Inflammatory macrophage treated with lipopolysaccharide for 4 hours (primary cell): ENCODE results near the gene MLLT6.
A peak's percentile ranks its signal among the peaks of the same experiment; 100 is the strongest.
"Not testable (repeated sequence)": the region's sequence is repeated elsewhere in the genome, so short reads cannot be mapped to it uniquely, and the experiment has no call there.

Experiments used
- DNase-seq: peaks from one replicate; pipeline ENCODE4 v3.0.0-alpha.2; 2020

MLLT6 gene

GRCh38 chr17:38709104-38709820 is 4.2 kb downstream of the MLLT6 start:
- DNase-seq: no peak

- no peak for DNase-seq
Measured at GRCh38 chr17:38709864-38710603, 5.0 kb downstream of the MLLT6 start.

- no peak for DNase-seq
Measured at GRCh38 chr17:38710604-38710962, 5.5 kb downstream of the MLLT6 start.

GRCh38 chr17:38710985-38711384 is 5.9 kb downstream of the MLLT6 start:
- no peak for DNase-seq

GRCh38 chr17:38711792-38712571 is 6.9 kb downstream of the MLLT6 start:
- no peak for DNase-seq

- DNase-seq: no peak
Measured at GRCh38 chr17:38712593-38712992, 7.5 kb downstream of the MLLT6 start.

- DNase-seq: no peak
Measured at GRCh38 chr17:38713456-38714075, 8.5 kb downstream of the MLLT6 start.

- DNase-seq: no peak
Measured at GRCh38 chr17:38715216-38715943, 10.3 kb downstream of the MLLT6 start.

- no peak for DNase-seq
Measured at GRCh38 chr17:38716368-38717005, 11.4 kb downstream of the MLLT6 start.

GRCh38 chr17:38717139-38717745 is 12.2 kb downstream of the MLLT6 start:
- DNase-seq: no peak

GRCh38 chr17:38719289-38719942 is 14.3 kb downstream of the MLLT6 start:
- DNase-seq: no peak

GRCh38 chr17:38719943-38720641 is 15.0 kb downstream of the MLLT6 start:
- DNase-seq: no peak

- no peak for DNase-seq
Measured at GRCh38 chr17:38720941-38721340, 15.9 kb downstream of the MLLT6 start.

- no peak for DNase-seq
Measured at GRCh38 chr17:38721802-38722201, 16.7 kb downstream of the MLLT6 start.

GRCh38 chr17:38724337-38724988 is 19.4 kb downstream of the MLLT6 start:
- DNase-seq: no peak

GRCh38 chr17:38725066-38725465 is 20.0 kb downstream of the MLLT6 start:
- DNase-seq: no peak

- not testable (repeated sequence) for DNase-seq
Measured at GRCh38 chr17:38726145-38726544, 21.1 kb downstream of the MLLT6 start.

GRCh38 chr17:38727736-38728135 is 22.7 kb downstream of the MLLT6 start:
- peak; percentile 96 for DNase-seq

- peak; percentile 63 for DNase-seq
Measured at GRCh38 chr17:38728290-38728831, 23.3 kb downstream of the MLLT6 start.
